ENCODE data around the gene RIT1. TPM values are rescaled to one million over a fixed set of nuclear protein-coding genes. Genes with fewer than 3 reads are reported as not detected.

Gene RIT1
- total and polyA plus RNA-seq, 2 of the 13 experiments (the other 11 are each of a cell fraction or from before 2014, with no cell fraction given): 12.2 to 32.2 TPM

GRCh38 chr1:155893389-155894142 lies 17.6 kb downstream of the RIT1 start (continued):
- TF ChIP-seq ZNF800 (CRISPR knock-in tag; IDR thresholded peaks at IDR 0.05): 0 out of 2 replicates have a peak, but pooled peaks have one; percentile 21
- TF ChIP-seq DR1 (CRISPR knock-in tag; IDR thresholded peaks at IDR 0.05): no peak
- no peak for TF ChIP-seq SIX4 (CRISPR knock-in tag; IDR thresholded peaks at IDR 0.05)
- peak; percentile 9; the same call in 1 of the 2 replicates for TF ChIP-seq ZNF331 (CRISPR knock-in tag; IDR thresholded peaks at IDR 0.05)
- TF ChIP-seq TIGD3 (CRISPR knock-in tag; IDR thresholded peaks at IDR 0.05; ENCODE audit: borderline replicate concordance): no peak
- peak in 1 of 2 experiments; percentile 49; a peak in 1 of 4 replicates for TF ChIP-seq KLF16 (CRISPR knock-in tag; IDR thresholded peaks at IDR 0.05)
- 0 out of 2 replicates have a peak, but pooled peaks have one; percentile 24 for TF ChIP-seq PHF21A (CRISPR knock-in tag; IDR thresholded peaks at IDR 0.05)
- TF ChIP-seq ARID3A (IDR thresholded peaks at IDR 0.05; ENCODE audit: low read depth, low read length): 0 out of 2 replicates have a peak, but pooled peaks have one; percentile 26
- peak; percentile 49; the same call in 1 of the 2 replicates for TF ChIP-seq ARNTL (CRISPR knock-in tag; IDR thresholded peaks at IDR 0.05)
- TF ChIP-seq DRAP1 (CRISPR knock-in tag; IDR thresholded peaks at IDR 0.05): peak; percentile 25; the same call in 1 of the 2 replicates
- TF ChIP-seq ZNF770 (CRISPR knock-in tag; IDR thresholded peaks at IDR 0.05): peak; percentile 100
